ENCODE measurements around the gene RREB1.

Gene RREB1

GRCh38 chr6:7175462-7175861 is 67.7 kb downstream of the RREB1 start:
- DNase-seq: no peak

GRCh38 chr6:7176208-7176607 is 68.4 kb downstream of the RREB1 start:
- no peaks in the 10 kb centered on the region for H3K36me3 ChIP-seq
- H3K27me3 ChIP-seq: no peaks in the 10 kb centered on the region
- H3K4me3 ChIP-seq (ENCODE audit: low read depth, low read length): no peak overlapping the region
- H3K4me1 ChIP-seq: no peaks in the 10 kb centered on the region; the same call in 1 of the 2 replicates
- H3K9me3 ChIP-seq: no peaks in the 10 kb centered on the region
- TF ChIP-seq, protein P1, sequence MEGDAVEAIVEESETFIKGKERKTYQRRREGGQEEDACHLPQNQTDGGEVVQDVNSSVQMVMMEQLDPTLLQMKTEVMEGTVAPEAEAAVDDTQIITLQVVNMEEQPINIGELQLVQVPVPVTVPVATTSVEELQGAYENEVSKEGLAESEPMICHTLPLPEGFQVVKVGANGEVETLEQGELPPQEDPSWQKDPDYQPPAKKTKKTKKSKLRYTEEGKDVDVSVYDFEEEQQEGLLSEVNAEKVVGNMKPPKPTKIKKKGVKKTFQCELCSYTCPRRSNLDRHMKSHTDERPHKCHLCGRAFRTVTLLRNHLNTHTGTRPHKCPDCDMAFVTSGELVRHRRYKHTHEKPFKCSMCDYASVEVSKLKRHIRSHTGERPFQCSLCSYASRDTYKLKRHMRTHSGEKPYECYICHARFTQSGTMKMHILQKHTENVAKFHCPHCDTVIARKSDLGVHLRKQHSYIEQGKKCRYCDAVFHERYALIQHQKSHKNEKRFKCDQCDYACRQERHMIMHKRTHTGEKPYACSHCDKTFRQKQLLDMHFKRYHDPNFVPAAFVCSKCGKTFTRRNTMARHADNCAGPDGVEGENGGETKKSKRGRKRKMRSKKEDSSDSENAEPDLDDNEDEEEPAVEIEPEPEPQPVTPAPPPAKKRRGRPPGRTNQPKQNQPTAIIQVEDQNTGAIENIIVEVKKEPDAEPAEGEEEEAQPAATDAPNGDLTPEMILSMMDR (IDR thresholded peaks at IDR 0.05; ENCODE audit: low read depth, low read length): no peak
- peak; percentile 15 for DNase-seq

More at GRCh38 chr6:7175462-7175861, 67.7 kb downstream of the RREB1 start:
- Histone ChIP-seq H3K36me3 (no peaks in the 10 kb centered on the region), H3K4me1 (no peaks in the 10 kb centered on the region; the same call in none of the 2 replicates), H3K4me3 (ENCODE audit: low read depth, low read length) (no peak overlapping the region), H3K9me3 (no peaks in the 10 kb centered on the region), H3K27me3 (no peaks in the 10 kb centered on the region)
- TF ChIP-seq, protein P1 (IDR thresholded peaks at IDR 0.05; ENCODE audit: low read depth, low read length): no peak

- TF ChIP-seq, protein P1 (IDR thresholded peaks at IDR 0.05; ENCODE audit: low read depth, low read length): no peak
- Histone ChIP-seq H3K4me3 (ENCODE audit: low read depth, low read length) (no peak overlapping the region), H3K27me3 (no peaks in the 10 kb centered on the region), H3K9me3 (no peaks in the 10 kb centered on the region), H3K36me3 (peaks cover 2% of the 10 kb centered on the region; the same call in 1 of the 2 replicates), H3K4me1 (no peaks in the 10 kb centered on the region; the same call in 1 of the 2 replicates)
- DNase-seq: no peak
These were observed 70.5 kb downstream of the RREB1 start for GRCh38 chr6:7178280-7178679.

DNA sequence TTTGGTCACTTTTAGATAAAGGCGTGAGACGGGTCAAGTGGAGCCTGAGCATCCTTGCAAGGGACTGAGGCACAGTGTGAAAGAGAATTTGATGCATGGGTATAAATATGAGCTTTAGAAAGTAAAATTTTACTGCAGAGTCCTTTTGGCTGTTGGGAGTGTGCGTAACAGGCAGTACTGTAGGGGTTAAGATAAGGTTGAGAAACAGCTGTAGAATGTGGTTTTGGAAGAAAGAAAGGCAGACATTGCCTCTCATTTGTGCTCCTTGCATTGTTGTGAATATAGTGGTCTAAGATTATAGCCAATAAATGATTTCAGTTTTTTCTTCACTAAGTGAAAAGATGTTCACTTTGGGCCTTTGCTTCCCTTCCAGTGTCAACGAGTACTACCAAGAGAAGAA is 73.0 kb downstream of the RREB1 start:
- peaks cover 2% of the 10 kb centered on the region; the same call in 1 of the 2 replicates for H3K36me3 ChIP-seq
- TF ChIP-seq, protein P1 (IDR thresholded peaks at IDR 0.05; ENCODE audit: low read depth, low read length): no peak

GRCh38 chr6:7183707-7184106 is 75.9 kb downstream of the RREB1 start:
- Histone ChIP-seq H3K4me1 (no peaks in the 10 kb centered on the region), H3K27me3 (no peaks in the 10 kb centered on the region), H3K36me3 (peaks cover 2% of the 10 kb centered on the region; the same call in 1 of the 2 replicates), H3K4me3 (ENCODE audit: low read depth, low read length) (no peak overlapping the region), H3K9me3 (no peaks in the 10 kb centered on the region)
- TF ChIP-seq, protein P1 (IDR thresholded peaks at IDR 0.05; ENCODE audit: low read depth, low read length): no peak
- DNase-seq: no peak

More for the DNA sequence above, 73.0 kb downstream of the RREB1 start:
- H3K9me3 ChIP-seq: no peaks in the 10 kb centered on the region
- H3K4me1 ChIP-seq: no peaks in the 10 kb centered on the region; the same call in 1 of the 2 replicates
- no peak for DNase-seq
- no peak overlapping the region for H3K4me3 ChIP-seq (ENCODE audit: low read depth, low read length)
- H3K27me3 ChIP-seq: no peaks in the 10 kb centered on the region

GRCh38 chr6:7184502-7184901 is 76.7 kb downstream of the RREB1 start:
- no peak overlapping the region for H3K4me3 ChIP-seq (ENCODE audit: low read depth, low read length)
- peaks cover 2% of the 10 kb centered on the region; the same call in 1 of the 2 replicates for H3K36me3 ChIP-seq
- H3K9me3 ChIP-seq: no peaks in the 10 kb centered on the region
- H3K27me3 ChIP-seq: no peaks in the 10 kb centered on the region
- DNase-seq: no peak
- H3K4me1 ChIP-seq: no peaks in the 10 kb centered on the region
- TF ChIP-seq, protein P1 (IDR thresholded peaks at IDR 0.05; ENCODE audit: low read depth, low read length): no peak
